MM.1S (cell line): ENCODE data around the gene GFI1.

Experiments
- CTCF ChIP-seq: fragments of 300-600 bp; sonication (generic); IDR thresholded peaks from 2 replicates; pipeline ENCODE4 v1.5.1; 2016; ENCODE audit warnings: antibody characterized with exemption, low read length, mixed read lengths
- EZH2 ChIP-seq: fragments of 300-600 bp; sonication (generic); optimal IDR thresholded peaks from 2 replicates; pipeline ENCODE3; 2017; ENCODE audit warnings: low read depth, mild to moderate bottlenecking, antibody characterized with exemption, low read length, mixed read lengths

DNA sequence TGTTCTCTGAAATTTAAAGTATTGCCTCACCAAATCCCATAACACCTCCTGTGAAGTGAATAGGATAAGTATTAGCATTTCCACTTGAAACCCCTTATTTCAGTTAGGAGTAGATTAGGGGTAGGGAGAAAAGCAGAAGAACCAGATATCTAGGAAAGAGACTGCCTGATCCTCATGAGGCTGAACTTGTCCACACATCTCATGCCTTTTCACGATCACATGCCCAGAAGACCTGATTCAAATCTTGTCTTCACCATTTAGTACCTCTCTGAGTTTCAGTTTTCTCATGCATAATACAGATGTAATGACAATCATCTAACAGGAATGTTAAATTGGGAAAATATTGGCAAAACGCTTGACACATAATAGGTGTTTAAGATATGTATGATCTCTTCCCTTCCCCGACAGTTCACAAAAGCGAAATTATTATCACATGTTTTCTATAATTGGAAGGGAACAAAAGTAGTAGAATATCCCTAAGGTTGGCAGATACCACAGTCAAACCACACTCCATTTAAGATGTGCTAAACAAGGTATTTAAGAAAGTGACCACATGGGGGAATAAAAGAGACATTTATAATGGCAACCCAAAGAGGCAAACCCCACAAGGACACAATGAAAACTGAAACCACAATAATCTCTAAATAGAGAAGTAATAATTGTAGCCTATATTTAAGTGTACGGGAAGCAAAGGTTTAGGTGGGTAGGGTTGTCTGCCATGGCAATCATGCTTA lies 25.2 kb downstream of the GFI1 start:
- TF ChIP-seq CTCF (peak; percentile 43), EZH2 (no peak)
